ENCODE data around the gene ALOX5. TPM values are rescaled to one million over a fixed set of nuclear protein-coding genes. Genes with fewer than 3 reads are reported as not detected.

Gene ALOX5
- total and polyA plus RNA-seq, 2 of the 4 experiments (the other 2 are of a cell fraction) = not detected

DNA sequence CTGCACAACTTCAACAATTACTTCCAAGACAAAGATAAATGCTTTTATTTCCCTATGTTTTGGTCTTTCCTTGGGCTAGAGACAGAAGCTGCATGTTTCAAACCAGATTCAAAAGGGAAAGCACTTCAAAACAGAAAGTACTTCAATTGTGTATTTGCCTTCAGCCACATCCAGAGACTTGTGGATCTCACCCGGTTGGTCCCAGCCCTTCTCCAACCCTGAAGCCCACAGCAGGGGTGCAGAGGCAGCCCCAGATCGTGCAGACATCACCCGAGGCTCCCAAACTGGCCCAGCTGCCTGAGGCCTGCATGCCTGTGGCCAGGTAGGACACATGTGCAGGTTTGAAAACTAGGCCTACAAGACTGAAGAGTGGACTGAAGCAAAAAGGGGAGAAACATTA is 80.8 kb downstream of the ALOX5 start:
- WGBS, 2 experiments (ENCODE audit: extremely low coverage in 2 of 2, insufficient read length in 1 of 2) = no CpG with 5 or more reads among the region's 3 CpGs
- BruUV-seq (replicated peaks) = no TSS peak

More for the DNA sequence above, 80.8 kb downstream of the ALOX5 start:
- no peaks in the 10 kb centered on the region for H3K9me1 ChIP-seq (ENCODE audit: insufficient read depth, low read length)
- no peak overlapping the region for H2AK5ac ChIP-seq (ENCODE audit: low read depth, low read length)
- intact Hi-C loops (cut with micrococcal nuclease) (no loop called here), dilution Hi-C loops (cut with HindIII; ENCODE audit: low sequenced_read_pairs, unreplicated experiment) (no loop called here), in situ Hi-C loops (cut with MboI; ENCODE audit: low sequenced_read_pairs) (no loop called here)
- TF ChIP-seq MXI1 (IDR thresholded peaks at IDR 0.05; ENCODE audit: borderline replicate concordance, low read depth, low read length) = no peak
- no peak for TF ChIP-seq FOS (IDR thresholded peaks at IDR 0.05; ENCODE audit: low read depth, low read length)
- H3K9ac ChIP-seq (ENCODE audit: low read depth, low read length) = no peak overlapping the region
- no peak for ATAC-seq (ENCODE audit: low read depth)
- H4K8ac ChIP-seq (ENCODE audit: low read depth in 2 of 2, low read length in 2 of 2) = no peak overlapping the region
- H4K5ac ChIP-seq (ENCODE audit: low read depth, low read length) = no peak overlapping the region
- H3K56ac ChIP-seq (ENCODE audit: extremely low read depth, insufficient read depth, low read length) = no peak overlapping the region
- no peak overlapping the region for H3K18ac ChIP-seq (ENCODE audit: low read depth, low read length)
- no peak overlapping the region for H3K27ac ChIP-seq (ENCODE audit: insufficient read depth, low read length)
- no peak overlapping the region for H3K4me2 ChIP-seq (ENCODE audit: low read depth, low read length)
- no peak overlapping the region for H2BK15ac ChIP-seq (ENCODE audit: low read depth, low read length)
- no peak overlapping the region for H3K4ac ChIP-seq (ENCODE audit: low read depth, low read length)
- H4K91ac ChIP-seq (ENCODE audit: insufficient read depth, low read depth, low read length) = no peak overlapping the region
- no peak overlapping the region for H2AK9ac ChIP-seq (replicated peaks; ENCODE audit: low read depth, low read length, poor library complexity)
- ChIA-PET CTCF (no interaction called here), POLR2A (ENCODE audit: unreplicated experiment) (no interaction called here)
- no peaks in the 10 kb centered on the region for H3K9me3 ChIP-seq (ENCODE audit: control insufficient read depth, insufficient read depth, low read length)
- H3K27me3 ChIP-seq (ENCODE audit: control insufficient read depth, insufficient read depth, low read length) = no peaks in the 10 kb centered on the region
- no peak for DNase-seq
- H2BK20ac ChIP-seq (ENCODE audit: low read depth, low read length) = no peak overlapping the region
- H3K14ac ChIP-seq (replicated peaks; ENCODE audit: low read depth, low read length) = no peak overlapping the region
- H2AFZ ChIP-seq (replicated peaks; ENCODE audit: low read length, poor library complexity) = no peak overlapping the region
- no peak overlapping the region for H2BK5ac ChIP-seq (ENCODE audit: low read depth, low read length, poor library complexity, severe bottlenecking)
- no peak overlapping the region for H3K23ac ChIP-seq (ENCODE audit: low read depth, low read length)
- H3K4me1 ChIP-seq (ENCODE audit: control insufficient read depth, insufficient read depth, low read length) = no peaks in the 10 kb centered on the region
- peaks cover 4% of the 10 kb centered on the region for H3K36me3 ChIP-seq (ENCODE audit: control insufficient read depth, insufficient read depth, low read length)
- H3K79me1 ChIP-seq (ENCODE audit: low read depth in 1 of 2, low read length in 2 of 2) = no peaks in the 10 kb centered on the region
- no peak overlapping the region for H2BK120ac ChIP-seq (ENCODE audit: low read depth, low read length)
- no peak overlapping the region for H3K4me3 ChIP-seq (ENCODE audit: insufficient read depth, low read depth, low read length)
- no peaks in the 10 kb centered on the region for H4K20me1 ChIP-seq (ENCODE audit: insufficient read depth, low read length)

Data from IMR-90 (cell line).